ENCODE measurements around the gene EFCAB6.

- TF ChIP-seq POLR2A (IDR thresholded peaks at IDR 0.05; ENCODE audit: low read length), result no peak
- TF ChIP-seq GATA1 (IDR thresholded peaks at IDR 0.05; ENCODE audit: low read depth, low read length), result no peak
Observed at GRCh38 chr22:43490311-43490710, 321.8 kb downstream of the EFCAB6 start.

All from erythroblast (primary cell).